ENCODE results near the gene ABTB2.

- TF ChIP-seq CTCF (IDR thresholded peaks at IDR 0.05), result no peak
- no peak for TF ChIP-seq POLR2A (IDR thresholded peaks at IDR 0.05)
These were observed 165.1 kb downstream of the ABTB2 start for GRCh38 chr11:34192481-34193401.

All from Peyer's patch (tissue), 4 donors.